NB4 (cell line): ENCODE data around the gene UBASH3A.

Experiments used
- CTCF ChIP-seq: IDR thresholded peaks from one replicate; pipeline ENCODE4 v1.5.1; 2012; ENCODE audit warnings: low read depth, low read length
- POLR2A ChIP-seq: IDR thresholded peaks from 2 replicates; pipeline ENCODE4 v1.6.1; 2011; ENCODE audit warnings: mild to moderate bottlenecking; ENCODE audit not compliant: insufficient read length; ENCODE audit errors: extremely low read depth

- TF ChIP-seq CTCF (no peak), POLR2A (no peak)
These were observed 41.0 kb upstream of the UBASH3A start for GRCh38 chr21:42362700-42363099.
